ENCODE measurements around the gene PTPN9. TPM values are rescaled to one million over a fixed set of nuclear protein-coding genes. Genes with fewer than 3 reads are reported as not detected.

PTPN9 gene
- total and polyA plus RNA-seq, 8 donors: 7.7 to 22.9 (median 14.5) TPM

- DNase-seq: peak; percentile 77 to 88
- Histone ChIP-seq H3K27ac (peak overlapping the region; percentile 65 to 86 (median 79)), H3K9me3 (no peaks in the 10 kb centered on the region), H3K36me3 (peaks cover 32 to 43% (median 42%) of the 10 kb centered on the region in 4 donors), H3K4me1 (peaks cover 17 to 50% (median 33%) of the 10 kb centered on the region in 4 donors), H3K27me3 (no peaks in the 10 kb centered on the region), H3K4me3 (peak overlapping the region in 3 of 4 donors; percentile 4 to 15 (median 5))
- TF ChIP-seq EP300 (IDR thresholded peaks at IDR 0.05) (no peak), POLR2AphosphoS5 (IDR thresholded peaks at IDR 0.05) (peak in 2 of 3 donors; percentile 18 to 62), CTCF (IDR thresholded peaks at IDR 0.05) (peak in 4 of 7 experiments; percentile 9 to 42 (median 24))
- WGBS, 5 donors: 13 to 31% (median 18%) methylated on average over 7 of the region's 7 CpGs
- intact Hi-C loops (cut with DNase I; ENCODE audit: low total_unique reads): no loop called here
These were observed 41.8 kb upstream of the PTPN9 start for GRCh38 chr15:75620841-75621391.

GRCh38 chr15:75620058-75620820 is 41.1 kb upstream of the PTPN9 start:
- H3K27me3 ChIP-seq: no peaks in the 10 kb centered on the region
- intact Hi-C loops (cut with DNase I; ENCODE audit: low total_unique reads): no loop called here
- H3K4me1 ChIP-seq: peaks cover 17 to 48% (median 32%) of the 10 kb centered on the region in 4 donors
- peak overlapping the region; percentile 65 to 86 (median 79) for H3K27ac ChIP-seq
- DNase-seq: peak; percentile 27 to 79
- TF ChIP-seq EP300 (IDR thresholded peaks at IDR 0.05): no peak
- no peak for TF ChIP-seq POLR2AphosphoS5 (IDR thresholded peaks at IDR 0.05)
- TF ChIP-seq POLR2A (IDR thresholded peaks at IDR 0.05): no peak
- TF ChIP-seq CTCF (IDR thresholded peaks at IDR 0.05): no peak
- WGBS, 5 donors: 14 to 36% (median 31%) methylated on average over 4 of the region's 4 CpGs
- H3K9me3 ChIP-seq: no peaks in the 10 kb centered on the region
- H3K36me3 ChIP-seq: peaks cover 35 to 50% (median 49%) of the 10 kb centered on the region in 4 donors
- H3K4me3 ChIP-seq: peak overlapping the region in 3 of 4 donors; percentile 4 to 15 (median 5)

- Histone ChIP-seq H3K9me3 (no peaks in the 10 kb centered on the region), H3K4me3 (no peak overlapping the region), H3K27me3 (no peaks in the 10 kb centered on the region), H3K4me1 (peaks cover 17 to 26% (median 23%) of the 10 kb centered on the region in 4 donors), H3K36me3 (peaks cover 50 to 84% (median 83%) of the 10 kb centered on the region in 4 donors), H3K27ac (no peak overlapping the region)
- DNase-seq: no peak
- intact Hi-C loops (cut with DNase I; ENCODE audit: low total_unique reads): no loop called here
- TF ChIP-seq POLR2AphosphoS5 (IDR thresholded peaks at IDR 0.05) (no peak), CTCF (IDR thresholded peaks at IDR 0.05) (no peak), EP300 (IDR thresholded peaks at IDR 0.05) (no peak)
These were observed 37.7 kb upstream of the PTPN9 start for GRCh38 chr15:75616766-75617165.

- Histone ChIP-seq H3K27ac (peak overlapping the region in 1 of 5 donors; percentile 41), H3K36me3 (peaks cover 58 to 98% (median 97%) of the 10 kb centered on the region in 4 donors)
- no peak for DNase-seq
These were observed 27.9 kb upstream of the PTPN9 start for GRCh38 chr15:75606711-75607699.

More at GRCh38 chr15:75606711-75607699, 27.9 kb upstream of the PTPN9 start:
- 68 to 82% (median 77%) methylated on average over 6 of the region's 6 CpGs for WGBS, 5 donors
- TF ChIP-seq POLR2AphosphoS5 (IDR thresholded peaks at IDR 0.05) (no peak), EP300 (IDR thresholded peaks at IDR 0.05) (no peak), POLR2A (IDR thresholded peaks at IDR 0.05) (no peak), CTCF (IDR thresholded peaks at IDR 0.05) (no peak)
- H3K9me3 ChIP-seq: no peaks in the 10 kb centered on the region
- H3K27me3 ChIP-seq: no peaks in the 10 kb centered on the region
- intact Hi-C loops (cut with DNase I; ENCODE audit: low total_unique reads): no loop called here
- peaks cover 0 to 5% (median 0%) of the 10 kb centered on the region in 4 donors for H3K4me1 ChIP-seq
- H3K4me3 ChIP-seq: no peak overlapping the region
